H1 (cell line): ENCODE measurements around the gene ADD2. TPM values are rescaled to one million over a fixed set of nuclear protein-coding genes. Genes with fewer than 3 reads are reported as not detected.

ENCODE experiments used
- CTCF ChIA-PET: fragments of 300-600 bp; sonication (Branson Sonifier 250); formaldehyde crosslinking; loops from one replicate; lab custom pipeline; 2021; ENCODE audit not compliant: partially characterized antibody; lab: Charles Lee
- POLR2A ChIA-PET: fragments of 300-600 bp; sonication (Branson Sonifier 250); formaldehyde crosslinking; loops from one replicate; lab custom pipeline; 2021; ENCODE audit warnings: inconsistent platforms; ENCODE audit not compliant: partially characterized antibody; lab: Charles Lee
- DNase-seq, 2 experiments: peaks; one replicate each; pipeline versions ENCODE4 v3.0.0 to v3.0.0-alpha.2; 2010 to 2022; ENCODE audit warnings: low spot score in 2 of 2, low read depth in 1 of 2, mixed read lengths in 1 of 2
- FAIRE-seq: peaks from 2 replicates; lab custom pipeline; 2011; peaks lifted over from hg19 to GRCh38; lab: Jason Lieb, UNC
- H2AFZ ChIP-seq: 2 replicates; pipeline ENCODE4 v1.8.1; 2012; ENCODE audit warnings: low read length, inconsistent platforms
- H2AK5ac ChIP-seq: 2 replicates; pipeline ENCODE4 v1.6.1; 2013; ENCODE audit warnings: low read depth, low read length
- H2BK120ac ChIP-seq: replicated peaks from 2 replicates; pipeline ENCODE3; 2013; ENCODE audit warnings: low read depth, low read length, inconsistent platforms
- H2BK12ac ChIP-seq: 2 replicates; pipeline ENCODE4 v1.6.1; 2013; ENCODE audit warnings: low read depth, low read length
- H2BK15ac ChIP-seq: 2 replicates; pipeline ENCODE4 v1.6.1; 2013; ENCODE audit warnings: low read length
- H2BK20ac ChIP-seq: 2 replicates; pipeline ENCODE4 v1.6.1; 2013; ENCODE audit warnings: low read length
- H2BK5ac ChIP-seq: 2 replicates; pipeline ENCODE4 v1.6.1; 2013; ENCODE audit warnings: low read depth, low read length
- H3K14ac ChIP-seq: 2 replicates; pipeline ENCODE4 v1.6.1; 2013; ENCODE audit warnings: inconsistent platforms; ENCODE audit not compliant: insufficient read length
- H3K18ac ChIP-seq: 2 replicates; pipeline ENCODE4 v1.6.1; 2013; ENCODE audit warnings: low read length; ENCODE audit errors: extremely low read depth
- H3K23ac ChIP-seq: 2 replicates; pipeline ENCODE4 v1.6.1; 2013; ENCODE audit warnings: inconsistent platforms; ENCODE audit not compliant: insufficient read length
- H3K23me2 ChIP-seq: 2 replicates; pipeline ENCODE4 v1.6.1; 2013; ENCODE audit warnings: low read depth, low read length
- H3K27ac ChIP-seq: 2 replicates; pipeline ENCODE4 v1.6.1; 2011; ENCODE audit warnings: low read depth, low read length, inconsistent platforms
- H3K27me3 ChIP-seq, 4 experiments: replicated peaks in 1 of 4; 1 replicate in 1 of 4; 2 replicates in 3 of 4; pipeline versions ENCODE4 v1.6.1 to v1.8.1; 2011 to 2013; ENCODE audit warnings: low read length in 3 of 4, mild to moderate bottlenecking in 3 of 4, inconsistent platforms in 2 of 4, mixed read lengths in 2 of 4, moderate library complexity in 1 of 4; ENCODE audit not compliant: control insufficient read depth in 3 of 4, insufficient read depth in 3 of 4; ENCODE audit errors: extremely low read depth in 1 of 4
- H3K36me3 ChIP-seq, 4 experiments: 2 replicates each; pipeline versions ENCODE4 v1.6.1 to v1.8.1; 2011 to 2013; ENCODE audit warnings: mild to moderate bottlenecking in 4 of 4, low read length in 3 of 4, moderate library complexity in 2 of 4, control low read depth in 1 of 4, inconsistent platforms in 1 of 4; ENCODE audit not compliant: insufficient read depth in 4 of 4, control insufficient read depth in 2 of 4
- H3K4ac ChIP-seq: replicated peaks from 2 replicates; pipeline ENCODE3; 2013; ENCODE audit warnings: low read length, low read depth, mixed read lengths, inconsistent platforms; ENCODE audit not compliant: insufficient read length
- H3K4me1 ChIP-seq, 4 experiments: replicated peaks in 1 of 4; 1 replicate in 1 of 4; 2 replicates in 3 of 4; pipeline versions ENCODE4 v1.6.1 to v1.8.1; 2011 to 2013; ENCODE audit warnings: low read length in 3 of 4, inconsistent platforms in 2 of 4, mixed read lengths in 1 of 4; ENCODE audit not compliant: insufficient read depth in 4 of 4, control insufficient read depth in 3 of 4
- H3K4me2 ChIP-seq, 2 experiments: 2 replicates each; pipeline versions ENCODE4 v1.6.1 to v1.8.1; 2011 to 2013; ENCODE audit warnings: low read depth in 2 of 2, low read length in 2 of 2, control low read depth in 1 of 2, inconsistent platforms in 1 of 2, mild to moderate bottlenecking in 1 of 2; ENCODE audit not compliant: insufficient read depth in 1 of 2
- H3K4me3 ChIP-seq, 4 experiments: fragments of 200-600, 300-600 bp in 1 of 4; sonication (generic), shearing (Covaris generic), sonication (Bioruptor Twin) in 1 of 4; 2 replicates each; pipeline versions ENCODE4 v1.5.1 to v1.8.1; 2011 to 2016; ENCODE audit warnings: low read length in 4 of 4, low read depth in 3 of 4, control low read depth in 2 of 4, inconsistent platforms in 2 of 4, mild to moderate bottlenecking in 2 of 4, mixed read lengths in 1 of 4, moderate library complexity in 1 of 4; ENCODE audit not compliant: insufficient read depth in 2 of 4; ENCODE audit errors: extremely low read depth in 1 of 4
- H3K56ac ChIP-seq: replicated peaks from 2 replicates; pipeline ENCODE3; 2013; ENCODE audit warnings: low read depth, mild to moderate bottlenecking, mixed read lengths, low read length, inconsistent platforms; ENCODE audit not compliant: insufficient read length
- H3K79me1 ChIP-seq: 2 replicates; pipeline ENCODE4 v1.6.1; 2013; ENCODE audit warnings: low read depth, low read length, control low read depth
- H3K79me2 ChIP-seq, 2 experiments: 2 replicates each; pipeline versions ENCODE4 v1.6.1 to v1.8.1; 2012 to 2013; ENCODE audit warnings: low read length in 2 of 2, mild to moderate bottlenecking in 2 of 2, inconsistent platforms in 1 of 2; ENCODE audit not compliant: insufficient read depth in 2 of 2, control insufficient read depth in 1 of 2
- H3K9ac ChIP-seq, 4 experiments: replicated peaks in 1 of 4; 1 replicate in 1 of 4; 2 replicates in 3 of 4; pipeline versions ENCODE4 v1.6.1 to v1.8.1; 2011 to 2013; ENCODE audit warnings: low read depth in 3 of 4, low read length in 3 of 4, control low read depth in 2 of 4, mild to moderate bottlenecking in 2 of 4, moderate library complexity in 2 of 4, inconsistent platforms in 1 of 4; ENCODE audit errors: extremely low read depth in 1 of 4
- H3K9me3 ChIP-seq, 2 experiments: 2 replicates each; pipeline versions ENCODE4 v1.6.1 to v1.8.1; 2012 to 2013; ENCODE audit warnings: mild to moderate bottlenecking in 2 of 2, moderate library complexity in 2 of 2, control low read depth in 1 of 2, inconsistent platforms in 1 of 2, low read depth in 1 of 2, low read length in 1 of 2, mixed read lengths in 1 of 2; ENCODE audit not compliant: insufficient read depth in 2 of 2
- H4K20me1 ChIP-seq, 2 experiments: replicated peaks in 1 of 2; 2 replicates each; pipeline versions ENCODE3 to v1.8.1; 2011 to 2013; ENCODE audit warnings: inconsistent platforms in 2 of 2, low read length in 2 of 2, mild to moderate bottlenecking in 1 of 2; ENCODE audit not compliant: insufficient read depth in 2 of 2, control insufficient read depth in 1 of 2
- H4K5ac ChIP-seq: 2 replicates; pipeline ENCODE4 v1.6.1; 2013; ENCODE audit warnings: low read length, low read depth, mixed read lengths, inconsistent platforms; ENCODE audit not compliant: insufficient read length
- H4K8ac ChIP-seq: 2 replicates; pipeline ENCODE4 v1.8.0; 2013; ENCODE audit warnings: mild to moderate bottlenecking, moderate library complexity, low read length, inconsistent platforms; ENCODE audit not compliant: insufficient read depth; ENCODE audit errors: extremely low read depth
- H4K91ac ChIP-seq: replicated peaks from 2 replicates; pipeline ENCODE3; 2013; ENCODE audit warnings: low read length, mixed read lengths, inconsistent platforms; ENCODE audit not compliant: insufficient read length
- BACH1 ChIP-seq: IDR thresholded peaks from 2 replicates; pipeline ENCODE4 v1.6.1; 2012; ENCODE audit warnings: low read length, improper control_type of control experiment
- BCL11A ChIP-seq, 2 experiments: IDR thresholded peaks; one replicate each; pipeline ENCODE4 v1.6.1; 2011; ENCODE audit warnings: low read depth in 2 of 2, low read length in 2 of 2, mild to moderate bottlenecking in 2 of 2
- CBX8 ChIP-seq: fragments of 300-800, 300-1000 bp; sonication (generic); IDR thresholded peaks from 2 replicates; pipeline ENCODE4 v1.7.1; 2016; ENCODE audit warnings: low read depth, low read length, borderline replicate concordance
- CEBPB ChIP-seq: IDR thresholded peaks from 2 replicates; pipeline ENCODE4 v1.6.1; 2012; ENCODE audit warnings: low read depth, low read length
- HDAC6 ChIP-seq: IDR thresholded peaks from one replicate; pipeline ENCODE4 v1.7.1; 2012; ENCODE audit warnings: low read depth, mild to moderate bottlenecking, inconsistent platforms, low read length, moderate library complexity
- PHF8 ChIP-seq: fragments of 200-600 bp; sonication (generic); conservative IDR thresholded peaks from 2 replicates; pipeline ENCODE4 v1.7.1; 2012; ENCODE audit warnings: low read depth, mild to moderate bottlenecking, inconsistent platforms, low read length, moderate library complexity
- POLR2A ChIP-seq, 2 experiments: IDR thresholded peaks; 1 replicate in 1 of 2; 2 replicates in 1 of 2; pipeline ENCODE4 v1.6.1; 2011; ENCODE audit warnings: low read depth in 2 of 2, low read length in 2 of 2, mild to moderate bottlenecking in 2 of 2; ENCODE audit errors: control extremely low read depth in 1 of 2
- POU5F1 ChIP-seq: IDR thresholded peaks from 2 replicates; pipeline ENCODE4 v1.6.1; 2011; ENCODE audit warnings: low read depth, mild to moderate bottlenecking, low read length, moderate library complexity
- RAD21 ChIP-seq, 2 experiments: IDR thresholded peaks in 1 of 2; conservative IDR thresholded peaks in 1 of 2; 2 replicates each; pipeline ENCODE4 v1.6.1; 2011; ENCODE audit warnings: low read depth in 2 of 2, low read length in 2 of 2, improper control_type of control experiment in 1 of 2, inconsistent platforms in 1 of 2, mild to moderate bottlenecking in 1 of 2, moderate library complexity in 1 of 2
- SP2 ChIP-seq: IDR thresholded peaks from 2 replicates; pipeline ENCODE4 v1.6.1; 2012; ENCODE audit warnings: mild to moderate bottlenecking, low read length, inconsistent platforms
- SP4 ChIP-seq: IDR thresholded peaks from 2 replicates; pipeline ENCODE4 v1.6.1; 2012; ENCODE audit warnings: low read length, inconsistent platforms
- ZNF274 ChIP-seq: IDR thresholded peaks from 2 replicates; pipeline ENCODE4 v1.7.0; 2012; ENCODE audit warnings: low read length, borderline replicate concordance; ENCODE audit errors: extremely low read depth
- WGBS, 2 experiments: shearing (Covaris generic) in 1 of 2; methylation state at CpG; one replicate each; pipeline versions ENCODE4 v1.1.6 to v1.1.7; 2013 to 2015; ENCODE audit warnings: low lambda C conversion rate in 2 of 2, mixed read lengths in 2 of 2, inconsistent platforms in 1 of 2, low coverage in 1 of 2, missing lambda C conversion rate in 1 of 2; ENCODE audit not compliant: insufficient replicate concordance in 2 of 2, insufficient coverage in 1 of 2, insufficient read length in 1 of 2; ENCODE audit errors: extremely low coverage in 1 of 2, missing lambda C conversion rate in 1 of 2; 5-methylcytosine and 5-hydroxymethylcytosine counted together
- polyA plus RNA-seq, 7 experiments: library from polyadenylated mRNA; depleted of rRNA in 3 of 7; stranded (reverse) in 5 of 7; unstranded in 2 of 7; fragments of >200 nt in 5 of 7; fragments of 200-250 nt in 2 of 7; gene quantifications; 1 replicate in 5 of 7; 2 replicates in 1 of 7; 4 replicates in 1 of 7; pipeline versions ENCODE4 v1.2.1 to v1.2.3, GENCODE V29; 2011 to 2013; ENCODE audit warnings: missing spikeins in 2 of 7, mixed read lengths in 2 of 7
- total RNA-seq: library from RNA; stranded (reverse); fragmentation: NEBNext Ultra II Directional; extraction: Animal tissue kit (Norgen Biotek cat#: 25700); gene quantifications from 2 replicates; pipeline ENCODE4 v1.2.1, GENCODE V29; 2021

The ADD2 gene
- total and polyA plus RNA-seq, 2 of the 8 experiments (the other 6 are each of a cell fraction or from before 2014, with no cell fraction given): 58.5 to 170 TPM

DNA sequence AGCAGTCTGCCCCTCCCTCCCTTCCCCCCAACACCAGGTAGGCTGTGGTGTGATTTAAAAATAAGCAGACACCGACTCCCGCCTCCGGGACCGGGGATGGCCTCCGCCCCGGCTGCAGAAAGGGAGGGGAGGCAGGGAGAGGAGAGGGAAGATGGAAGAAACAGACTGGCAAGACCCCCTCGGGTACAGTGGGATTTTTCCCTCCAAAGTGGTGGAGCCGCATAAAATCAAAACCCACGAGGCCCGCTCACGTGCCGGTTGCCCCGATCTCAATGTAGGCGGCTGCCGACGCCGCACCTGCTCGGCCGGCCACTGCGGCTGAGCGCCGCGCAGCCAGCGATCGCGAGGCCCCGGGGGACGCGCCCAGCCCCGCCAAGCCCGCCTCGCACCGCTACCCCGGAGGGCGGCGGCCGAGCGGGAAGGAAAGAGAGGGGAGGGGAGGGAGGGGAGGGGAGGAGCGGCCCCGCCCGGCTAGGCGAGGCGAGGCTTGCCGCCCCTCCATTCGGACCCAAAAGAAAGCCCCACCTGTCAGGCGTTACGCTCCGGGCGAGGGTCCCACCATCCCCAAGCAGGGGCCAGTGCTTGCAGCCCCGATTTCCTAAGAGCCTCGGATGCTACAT is 811 bp downstream of the ADD2 start:
- Histone ChIP-seq H3K79me2 (peaks cover 21 to 47% of the 10 kb centered on the region in 2 experiments), H3K14ac (no peak overlapping the region), H3K36me3 (no peaks in the 10 kb centered on the region), H2BK5ac (peak overlapping the region; percentile 50), H3K27me3 (no peaks in the 10 kb centered on the region), H2BK120ac (no peak overlapping the region), H3K56ac (peak overlapping the region; percentile 89), H3K79me1 (0 out of 2 replicates have a peak, but pooled peaks cover 3% of the 10 kb centered on the region), H4K5ac (peak overlapping the region; percentile 73), H2BK12ac (no peak overlapping the region), H3K18ac (peak overlapping the region; percentile 84), H3K23me2 (peaks cover 3% of the 10 kb centered on the region), H2AK5ac (no peak overlapping the region), H3K4ac (no peak overlapping the region), H3K27ac (peak overlapping the region; percentile 92), H3K4me1 (peaks cover 8 to 25% (median 16%) of the 10 kb centered on the region in 4 experiments; a peak in 6 of 7 replicates), H3K9ac (peak overlapping the region; percentile 71 to 83 (median 82)), H3K4me3 (peak overlapping the region; percentile 67 to 86 (median 84)), H4K91ac (peak overlapping the region; percentile 75), H4K20me1 (peaks cover 4 to 5% of the 10 kb centered on the region in 2 experiments), H3K9me3 (no peaks in the 10 kb centered on the region), H3K4me2 (peak overlapping the region; percentile 94 to 96), H4K8ac (peak overlapping the region; percentile 73; the same call in 1 of the 2 replicates), H2AFZ (no peak overlapping the region), H3K23ac (no peak overlapping the region), H2BK20ac (no peak overlapping the region), H2BK15ac (peak overlapping the region; percentile 24; the same call in 1 of the 2 replicates)
- CTCF ChIA-PET: interaction anchor here (0.8 to 4.5 kb wide), 15 partner anchors 8 to 149 kb away, joined by 3 to 67 read pairs (median 10); partner anchors contain the start of gene FIGLA
- FAIRE-seq: no peak
- 1% methylated on average over 39 of the region's 51 CpGs; no CpG with 5 or more reads in 1 of the 2 experiments for WGBS, 2 experiments
- POLR2A ChIA-PET: interaction anchor here (0.9 to 2.6 kb wide), 10 partner anchors 8 to 109 kb away, joined by 3 to 15 read pairs (median 6); no protein-coding TSS in a partner anchor
- peak; percentile 65 to 80 for DNase-seq
- TF ChIP-seq HDAC6 (no peak), ZNF274 (no peak), SP2 (no peak), SP4 (peak; percentile 29; the same call in 1 of the 2 replicates), POU5F1 (no peak), BCL11A (IDR thresholded peaks at IDR 0.05; ENCODE audit: low read depth in 2 of 2, low read length in 2 of 2) (no peak), CBX8 (no peak), PHF8 (peak; percentile 60), BACH1 (no peak), RAD21 (IDR thresholded peaks at IDR 0.05 in 1 of 2, conservative IDR thresholded peaks at IDR 0.05 in 1 of 2; ENCODE audit: low read depth in 2 of 2, low read length in 2 of 2) (no peak; a peak in 1 of 4 replicates), POLR2A (IDR thresholded peaks at IDR 0.05; ENCODE audit: control extremely low read depth in 1 of 2, low read depth in 2 of 2, low read length in 2 of 2) (peak; percentile 84 to 89), CEBPB (no peak)
